PFSK-1 (cell line): ENCODE results near the gene RGL4.
A peak's percentile ranks its signal among the peaks of the same experiment; 100 is the strongest.

Experiments used
- FOXP2 ChIP-seq: optimal IDR thresholded peaks from 2 replicates; pipeline ENCODE3; 2011; ENCODE audit warnings: borderline replicate concordance, control low read depth, inconsistent platforms; ENCODE audit not compliant: insufficient read depth; ENCODE audit errors: extremely low read length, extremely low read depth
- POLR2AphosphoS5 ChIP-seq: IDR thresholded peaks from 2 replicates; pipeline ENCODE4 v1.6.1; 2012; ENCODE audit warnings: low read depth, mild to moderate bottlenecking, control low read depth, low read length, moderate library complexity
- REST ChIP-seq, 2 experiments: IDR thresholded peaks; 2 replicates each; pipeline versions ENCODE4 v1.6.1 to v1.8.0; 2011 to 2012; ENCODE audit warnings: low read depth in 2 of 2, low read length in 2 of 2, control low read depth in 1 of 2, inconsistent platforms in 1 of 2, mild to moderate bottlenecking in 1 of 2, moderate library complexity in 1 of 2; ENCODE audit not compliant: insufficient read depth in 1 of 2
- SIN3A ChIP-seq: IDR thresholded peaks from 2 replicates; pipeline ENCODE4 v1.6.1; 2012; ENCODE audit warnings: mild to moderate bottlenecking, low read length, moderate library complexity, borderline replicate concordance; ENCODE audit not compliant: insufficient read depth
- TAF1 ChIP-seq: IDR thresholded peaks from 2 replicates; pipeline ENCODE4 v1.6.1; 2012; ENCODE audit warnings: low read length, control low read depth, borderline replicate concordance; ENCODE audit not compliant: insufficient read depth

Gene RGL4

GRCh38 chr22:23716811-23717801 lies 26.3 kb downstream of the RGL4 start:
- TF ChIP-seq TAF1 (0 out of 2 replicates have a peak, but pooled peaks have one; percentile 59), FOXP2 (peak; percentile 90), REST (IDR thresholded peaks at IDR 0.05; ENCODE audit: insufficient read depth in 1 of 2, low read depth in 2 of 2, low read length in 2 of 2) (no peak), SIN3A (no peak), POLR2AphosphoS5 (peak; percentile 90)

GRCh38 chr22:23718371-23719165 lies 27.8 kb downstream of the RGL4 start:
- TF ChIP-seq SIN3A = no peak
- TF ChIP-seq FOXP2 = no peak
- no peak for TF ChIP-seq TAF1
- no peak for TF ChIP-seq REST (IDR thresholded peaks at IDR 0.05; ENCODE audit: insufficient read depth in 1 of 2, low read depth in 2 of 2, low read length in 2 of 2)
- no peak for TF ChIP-seq POLR2AphosphoS5

- TF ChIP-seq POLR2AphosphoS5 = no peak
- TF ChIP-seq TAF1 = no peak
- TF ChIP-seq SIN3A = no peak
- TF ChIP-seq REST (IDR thresholded peaks at IDR 0.05; ENCODE audit: insufficient read depth in 1 of 2, low read depth in 2 of 2, low read length in 2 of 2) = no peak
- no peak for TF ChIP-seq FOXP2
Observed at GRCh38 chr22:23720855-23721254, 30.0 kb downstream of the RGL4 start.

- TF ChIP-seq FOXP2 = no peak
- TF ChIP-seq TAF1 = no peak
- no peak for TF ChIP-seq REST (IDR thresholded peaks at IDR 0.05; ENCODE audit: insufficient read depth in 1 of 2, low read depth in 2 of 2, low read length in 2 of 2)
- TF ChIP-seq POLR2AphosphoS5 = no peak
- TF ChIP-seq SIN3A = no peak
Observed at GRCh38 chr22:23722160-23722559, 31.3 kb downstream of the RGL4 start.
